ENCODE results near the gene UBE3C.
"Not testable (repeated sequence)": the region's sequence is repeated elsewhere in the genome, so short reads cannot be mapped to it uniquely, and the experiment has no call there.

The UBE3C gene

GRCh38 chr7:157253850-157254249 is 115.1 kb downstream of the UBE3C start:
- no peak overlapping the region for H3K4me3 ChIP-seq (ENCODE audit: control insufficient read depth, low read depth, low read length)
- no peak for DNase-seq (ENCODE audit: low read depth)
- no peak for TF ChIP-seq CTCF (IDR thresholded peaks at IDR 0.05; ENCODE audit: control insufficient read depth, insufficient read depth, low read depth, low read length, missing control alignments)

- DNase-seq (ENCODE audit: low read depth); H3K4me3 ChIP-seq (ENCODE audit: control insufficient read depth, low read depth, low read length): not testable (repeated sequence)
Observed at GRCh38 chr7:157254781-157255180, 116.1 kb downstream of the UBE3C start.

DNA sequence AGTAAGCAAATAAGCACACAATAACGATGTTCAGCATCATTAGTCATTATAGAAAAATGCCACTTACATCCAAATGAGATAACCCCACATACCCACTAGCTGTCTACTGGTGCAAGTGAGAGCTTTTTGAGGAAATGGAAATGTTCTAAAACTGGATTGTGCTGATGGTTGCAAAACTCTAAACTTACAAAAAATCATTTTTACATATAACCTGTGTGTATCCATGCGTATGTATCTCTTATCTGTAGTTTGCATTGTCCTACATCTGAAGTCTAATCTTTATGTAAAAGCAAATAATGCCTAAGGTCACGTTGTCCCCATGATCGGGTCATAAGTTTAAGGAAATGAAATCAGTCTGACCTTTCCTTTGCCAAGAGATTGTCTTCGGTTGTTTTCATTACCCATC is 116.5 kb downstream of the UBE3C start:
- no peak for DNase-seq (ENCODE audit: low read depth)
- TF ChIP-seq CTCF (IDR thresholded peaks at IDR 0.05; ENCODE audit: control insufficient read depth, insufficient read depth, low read depth, low read length, missing control alignments), result no peak
- H3K4me3 ChIP-seq (ENCODE audit: control insufficient read depth, low read depth, low read length), result no peak overlapping the region

GRCh38 chr7:157263156-157263555 is 124.4 kb downstream of the UBE3C start:
- no peak for TF ChIP-seq CTCF (IDR thresholded peaks at IDR 0.05; ENCODE audit: control insufficient read depth, insufficient read depth, low read depth, low read length, missing control alignments)
- no peak overlapping the region for H3K4me3 ChIP-seq (ENCODE audit: control insufficient read depth, low read depth, low read length)
- no peak for DNase-seq (ENCODE audit: low read depth)

- DNase-seq (ENCODE audit: low read depth), result no peak
- no peak overlapping the region for H3K4me3 ChIP-seq (ENCODE audit: control insufficient read depth, low read depth, low read length)
- TF ChIP-seq CTCF (IDR thresholded peaks at IDR 0.05; ENCODE audit: control insufficient read depth, insufficient read depth, low read depth, low read length, missing control alignments), result no peak
Observed at GRCh38 chr7:157265051-157265450, 126.3 kb downstream of the UBE3C start.

DNA sequence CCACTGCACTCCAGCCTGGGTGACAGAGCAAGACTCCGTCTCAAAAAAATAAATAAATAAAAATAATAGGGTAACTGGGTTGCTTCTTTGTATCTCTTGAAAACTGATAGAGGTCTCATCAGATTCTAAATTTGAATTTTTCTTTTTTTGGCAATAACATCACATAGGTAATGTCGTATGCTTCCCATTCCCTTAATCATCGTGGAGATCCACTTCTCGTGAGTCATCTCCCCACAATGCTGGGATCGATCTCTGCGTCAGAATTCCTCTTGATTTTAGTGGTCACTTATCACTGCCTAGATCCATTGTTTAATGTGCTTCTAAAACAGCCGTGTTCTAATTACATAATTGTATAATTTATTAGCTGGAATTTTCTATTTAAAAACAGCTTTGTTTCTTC is 127.5 kb downstream of the UBE3C start:
- TF ChIP-seq CTCF (IDR thresholded peaks at IDR 0.05; ENCODE audit: control insufficient read depth, insufficient read depth, low read depth, low read length, missing control alignments), result no peak
- DNase-seq (ENCODE audit: low read depth), result no peak
- no peak overlapping the region for H3K4me3 ChIP-seq (ENCODE audit: control insufficient read depth, low read depth, low read length)

DNA sequence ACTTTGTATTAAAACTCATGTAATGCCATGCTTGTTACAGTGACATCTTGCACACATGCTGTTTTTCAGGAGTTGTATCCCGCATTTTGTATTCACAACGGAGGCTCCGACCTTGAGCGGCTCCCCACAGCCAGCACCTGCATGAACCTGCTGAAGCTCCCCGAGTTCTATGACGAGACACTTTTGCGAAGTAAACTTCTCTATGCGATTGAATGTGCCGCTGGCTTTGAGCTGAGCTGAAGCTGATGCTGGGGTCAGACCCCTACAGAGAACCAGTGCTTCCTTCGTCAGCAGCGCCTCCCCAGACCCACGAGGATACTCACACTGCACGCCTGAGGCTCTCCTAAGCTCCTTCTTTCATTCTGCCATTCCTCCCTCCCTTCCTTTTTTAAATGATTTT is 128.8 kb downstream of the UBE3C start:
- no peak for DNase-seq (ENCODE audit: low read depth)
- no peak for TF ChIP-seq CTCF (IDR thresholded peaks at IDR 0.05; ENCODE audit: control insufficient read depth, insufficient read depth, low read depth, low read length, missing control alignments)
- H3K4me3 ChIP-seq (ENCODE audit: control insufficient read depth, low read depth, low read length), result no peak overlapping the region

Data from AG09309 (cell line).